ENCODE results near the gene MADD.

DNA sequence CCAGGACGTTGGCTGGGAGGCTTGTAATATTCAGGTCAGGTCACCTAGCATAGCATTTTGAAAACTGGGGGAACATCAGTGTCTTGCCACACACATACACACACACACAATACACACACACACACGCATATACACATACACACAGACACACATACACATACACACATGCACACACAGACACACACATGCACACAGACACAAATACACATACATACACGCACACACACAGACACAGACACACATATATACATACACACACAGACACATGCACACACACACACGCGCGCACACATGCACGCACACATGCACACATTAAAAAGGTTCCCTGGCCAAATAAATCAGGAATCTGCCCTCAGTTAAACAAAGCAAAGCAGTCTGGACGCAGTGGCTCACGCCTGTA lies 70.1 kb downstream of the MADD start:
- TF ChIP-seq, protein P1, sequence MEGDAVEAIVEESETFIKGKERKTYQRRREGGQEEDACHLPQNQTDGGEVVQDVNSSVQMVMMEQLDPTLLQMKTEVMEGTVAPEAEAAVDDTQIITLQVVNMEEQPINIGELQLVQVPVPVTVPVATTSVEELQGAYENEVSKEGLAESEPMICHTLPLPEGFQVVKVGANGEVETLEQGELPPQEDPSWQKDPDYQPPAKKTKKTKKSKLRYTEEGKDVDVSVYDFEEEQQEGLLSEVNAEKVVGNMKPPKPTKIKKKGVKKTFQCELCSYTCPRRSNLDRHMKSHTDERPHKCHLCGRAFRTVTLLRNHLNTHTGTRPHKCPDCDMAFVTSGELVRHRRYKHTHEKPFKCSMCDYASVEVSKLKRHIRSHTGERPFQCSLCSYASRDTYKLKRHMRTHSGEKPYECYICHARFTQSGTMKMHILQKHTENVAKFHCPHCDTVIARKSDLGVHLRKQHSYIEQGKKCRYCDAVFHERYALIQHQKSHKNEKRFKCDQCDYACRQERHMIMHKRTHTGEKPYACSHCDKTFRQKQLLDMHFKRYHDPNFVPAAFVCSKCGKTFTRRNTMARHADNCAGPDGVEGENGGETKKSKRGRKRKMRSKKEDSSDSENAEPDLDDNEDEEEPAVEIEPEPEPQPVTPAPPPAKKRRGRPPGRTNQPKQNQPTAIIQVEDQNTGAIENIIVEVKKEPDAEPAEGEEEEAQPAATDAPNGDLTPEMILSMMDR (IDR thresholded peaks at IDR 0.05) = no peak
- TF ChIP-seq POLR2A (IDR thresholded peaks at IDR 0.05) = no peak

Measured in right lobe of liver (tissue), 4 donors.